ENCODE results near the gene NCAPG2. TPM values are rescaled to one million over a fixed set of nuclear protein-coding genes. Genes with fewer than 3 reads are reported as not detected.
"Not testable (repeated sequence)": the region's sequence is repeated elsewhere in the genome, so short reads cannot be mapped to it uniquely, and the experiment has no call there.

NCAPG2 gene
- polyA plus RNA-seq, 2 of the 4 experiments (the other 2 are of a cell fraction), result 53.8 to 63.0 TPM

- FAIRE-seq; H3K9me3 ChIP-seq; DNase-seq (ENCODE audit: low read depth in 1 of 2, low spot score in 1 of 2): not testable (repeated sequence)
- CTCF ChIA-PET, result interaction anchor here (0.7 to 1.8 kb wide), 7 partner anchors 8 to 273 kb away, joined by 3 to 7 read pairs (median 4); partner anchors contain the start of gene ESYT2
- POLR2A ChIA-PET, result interaction anchor here (0.8 to 1.3 kb wide), 5 partner anchors 29 to 160 kb away, joined by 3 to 9 read pairs (median 4); partner anchors contain the start of gene ESYT2
- peaks cover 18% of the 10 kb centered on the region for H3K4me1 ChIP-seq
- WGBS (ENCODE audit: missing lambda C conversion rate), result 20% methylated on average over 10 of the region's 23 CpGs
- H3K4me2 ChIP-seq, result peak overlapping the region; percentile 93
- peak overlapping the region; percentile 72 for H3K4me3 ChIP-seq
- H3K27ac ChIP-seq, result peak overlapping the region; percentile 88 to 97
- 0 out of 6 replicates have a peak, but pooled peaks of 1 of the 2 experiments have one; percentile 1 for ATAC-seq
Observed at GRCh38 chr7:158703679-158704523, 703 bp downstream of the NCAPG2 start.

GRCh38 chr7:158702944-158703343, 1.7 kb downstream of the NCAPG2 start:
- no peak overlapping the region for H3K27ac ChIP-seq
- peak overlapping the region; percentile 93 for H3K4me2 ChIP-seq
- 68% methylated on average over 3 of the region's 3 CpGs for WGBS (ENCODE audit: missing lambda C conversion rate)
- POLR2A ChIA-PET, result no interaction called here
- no peak for ATAC-seq
- peak overlapping the region; percentile 72; the same call in 2 of the 3 replicates for H3K4me3 ChIP-seq
- no peak for DNase-seq (ENCODE audit: low read depth in 1 of 2, low spot score in 1 of 2)
- H3K9me3 ChIP-seq, result no peaks in the 10 kb centered on the region
- peaks cover 18% of the 10 kb centered on the region for H3K4me1 ChIP-seq
- FAIRE-seq, result no peak
- CTCF ChIA-PET, result no interaction called here
- TF ChIP-seq NFE2L2 (conservative IDR thresholded peaks at IDR 0.05; ENCODE audit: low read length) (peak; percentile 70), MAFK (IDR thresholded peaks at IDR 0.05; ENCODE audit: partially characterized antibody) (peak; percentile 59), RARB (CRISPR knock-in tag; IDR thresholded peaks at IDR 0.05) (no peak)

- no peak for ATAC-seq
- ChIA-PET CTCF (interaction anchor here (0.7 kb wide), 1 partner anchor 275 kb away, joined by 4 read pairs; no protein-coding TSS in a partner anchor), POLR2A (no interaction called here)
- Histone ChIP-seq H3K27ac (no peak overlapping the region), H3K4me1 (peaks cover 18% of the 10 kb centered on the region), H3K4me2 (peak overlapping the region; percentile 93; the same call in 1 of the 3 replicates), H3K4me3 (no peak overlapping the region), H3K9me3 (no peaks in the 10 kb centered on the region)
- DNase-seq (ENCODE audit: low read depth in 1 of 2, low spot score in 1 of 2), result no peak
- 78% methylated on average over 4 of the region's 4 CpGs for WGBS (ENCODE audit: missing lambda C conversion rate)
- TF ChIP-seq FOSB (CRISPR knock-in tag; IDR thresholded peaks at IDR 0.05) (no peak), USF2 (IDR thresholded peaks at IDR 0.05) (no peak), MAX (IDR thresholded peaks at IDR 0.05) (no peak), JUNB (IDR thresholded peaks at IDR 0.05) (no peak), HES2 (IDR thresholded peaks at IDR 0.05) (no peak), RAD21 (conservative IDR thresholded peaks at IDR 0.05 in 1 of 2, IDR thresholded peaks at IDR 0.05 in 1 of 2) (no peak), JUN (IDR thresholded peaks at IDR 0.05) (no peak), SMC3 (IDR thresholded peaks at IDR 0.05) (no peak), REST (IDR thresholded peaks at IDR 0.05) (no peak), NPAS2 (CRISPR knock-in tag; IDR thresholded peaks at IDR 0.05; ENCODE audit: borderline replicate concordance) (no peak), HDAC2 (IDR thresholded peaks at IDR 0.05) (no peak), HOXA7 (CRISPR knock-in tag; IDR thresholded peaks at IDR 0.05) (no peak), TFCP2L1 (CRISPR knock-in tag; IDR thresholded peaks at IDR 0.05) (no peak), RCOR1 (IDR thresholded peaks at IDR 0.05; ENCODE audit: low read depth, low read length) (no peak), EHF (CRISPR knock-in tag; IDR thresholded peaks at IDR 0.05) (no peak), BHLHE40 (IDR thresholded peaks at IDR 0.05; ENCODE audit: low read depth, low read length) (no peak), TP53 (CRISPR knock-in tag; IDR thresholded peaks at IDR 0.05) (no peak), NR3C1 (IDR thresholded peaks at IDR 0.05) (no peak), POLR2AphosphoS2 (conservative IDR thresholded peaks at IDR 0.05; ENCODE audit: low read length) (no peak), CBX8 (IDR thresholded peaks at IDR 0.05) (no peak)
- FAIRE-seq, result no peak
Observed at GRCh38 chr7:158702196-158702595, 2.4 kb downstream of the NCAPG2 start.
